Naive thymus-derived CD8-positive, alpha-beta T cell (primary cell): ENCODE data around the gene KLHDC1. TPM values are rescaled to one million over a fixed set of nuclear protein-coding genes. Genes with fewer than 3 reads are reported as not detected.

ENCODE experiments used
- polyA plus RNA-seq, 3 donors: library from polyadenylated mRNA; unstranded; fragments of 300-500 nt; fragmentation: Illumina TruSeq; gene quantifications; one replicate each; pipeline ENCODE4 v1.2.3, GENCODE V29; 2021
- total RNA-seq, 8 experiments: library from RNA in 2 of 8; stranded (reverse) in 2 of 8; gene quantifications; one replicate each; pipeline ENCODE4 v1.2.3 and lab custom pipeline; 2021 to 2026

Gene KLHDC1
- total and polyA plus RNA-seq, 5 experiments from 2014 or later, result 2.6 to 19.3 (median 9.0) TPM

Other genes with a start within 250 kb of the KLHDC1 start
- gene RPS29, start 106.7 kb upstream of the KLHDC1 start, total RNA-seq, result 1,000 to 10,000 TPM; 2,453 to 3,084 TPM
- over 10,000 TPM; 11,853 to 13,490 (median 12,998) TPM for gene RPS29, start 106.7 kb upstream of the KLHDC1 start, polyA plus RNA-seq
- gene LRR1, start 94.2 kb upstream of the KLHDC1 start, total RNA-seq, result 10 to 100 TPM; 12.1 to 12.9 TPM
- 10 to 100 TPM in 1 of 3 donors, 1 to 10 TPM in 2; 8.5 to 10.4 (median 8.9) TPM for gene LRR1, start 94.2 kb upstream of the KLHDC1 start, polyA plus RNA-seq
- gene RPL36AL, start 72.5 kb upstream of the KLHDC1 start, total RNA-seq, result 100 to 1,000 TPM; 259 to 268 TPM
- 100 to 1,000 TPM; 489 to 628 (median 623) TPM for gene RPL36AL, start 72.5 kb upstream of the KLHDC1 start, polyA plus RNA-seq
- 10 to 100 TPM; 24.9 to 26.9 TPM for gene MGAT2, start 72.3 kb upstream of the KLHDC1 start, total RNA-seq
- 10 to 100 TPM; 15.8 to 25.9 (median 19.8) TPM for gene MGAT2, start 72.3 kb upstream of the KLHDC1 start, polyA plus RNA-seq
- 1 to 10 TPM; 6.9 TPM for gene DNAAF2, start 57.9 kb upstream of the KLHDC1 start, total RNA-seq
- gene DNAAF2, start 57.9 kb upstream of the KLHDC1 start, polyA plus RNA-seq, result 10 to 100 TPM; 10.1 to 16.7 (median 12.3) TPM
- gene POLE2, start 4.9 kb upstream of the KLHDC1 start, total RNA-seq, result 1 to 10 TPM; 1.9 to 2.0 TPM
- 1 to 10 TPM; 1.3 to 3.2 (median 1.6) TPM for gene POLE2, start 4.9 kb upstream of the KLHDC1 start, polyA plus RNA-seq
- 10 to 100 TPM; 93.3 to 96.6 TPM for gene KLHDC2, start 75.0 kb downstream of the KLHDC1 start, total RNA-seq
- gene KLHDC2, start 75.0 kb downstream of the KLHDC1 start, polyA plus RNA-seq, result 10 to 100 TPM; 72.5 to 77.4 (median 75.5) TPM
- gene NEMF, start 159.7 kb downstream of the KLHDC1 start, total RNA-seq, result 100 to 1,000 TPM; 121 to 122 TPM
- 10 to 100 TPM; 39.6 to 46.1 (median 43.5) TPM for gene NEMF, start 159.7 kb downstream of the KLHDC1 start, polyA plus RNA-seq
- 10 to 100 TPM; 83.9 TPM for gene ARF6, start 200.0 kb downstream of the KLHDC1 start, total RNA-seq
- gene ARF6, start 200.0 kb downstream of the KLHDC1 start, polyA plus RNA-seq, result 100 to 1,000 TPM in 1 of 3 donors, 10 to 100 TPM in 2; 74.6 to 100 (median 97.6) TPM